HT-29 (cell line): ENCODE measurements around the gene HFE. TPM values are rescaled to one million over a fixed set of nuclear protein-coding genes. Genes with fewer than 3 reads are reported as not detected.
"Not testable (repeated sequence)": the region's sequence is repeated elsewhere in the genome, so short reads cannot be mapped to it uniquely, and the experiment has no call there.

Source experiments
- DNase-seq: peaks from one replicate; pipeline ENCODE4 v3.0.0-alpha.2; 2015; ENCODE audit warnings: low spot score
- total RNA-seq: library from RNA; depleted of rRNA; stranded (reverse); fragments of >200 nt; shearing (Covaris generic); gene quantifications from 2 replicates; pipeline ENCODE4 v1.2.3, GENCODE V29; 2014

HFE gene
- total RNA-seq, 1 experiment from 2014 or later: 8.7 TPM

GRCh38 chr6:26109772-26110171, 22.5 kb downstream of the HFE start:
- no peak for DNase-seq

GRCh38 chr6:26113570-26113969, 26.3 kb downstream of the HFE start:
- DNase-seq: no peak

GRCh38 chr6:26115226-26115625, 28.0 kb downstream of the HFE start:
- no peak for DNase-seq

GRCh38 chr6:26116267-26116666, 29.0 kb downstream of the HFE start:
- no peak for DNase-seq

- DNase-seq: peak; percentile 59
Observed at GRCh38 chr6:26118999-26119398, 31.8 kb downstream of the HFE start.

GRCh38 chr6:26120115-26120514, 32.9 kb downstream of the HFE start:
- DNase-seq: not testable (repeated sequence)

- no peak for DNase-seq
Observed at GRCh38 chr6:26120807-26121140, 33.5 kb downstream of the HFE start.

- DNase-seq: peak; percentile 89
Observed at GRCh38 chr6:26121141-26122004, 34.1 kb downstream of the HFE start.

- DNase-seq: no peak
Observed at GRCh38 chr6:26122005-26122388, 34.8 kb downstream of the HFE start.

- DNase-seq: no peak
Observed at GRCh38 chr6:26122402-26122792, 35.2 kb downstream of the HFE start.

GRCh38 chr6:26122793-26123674, 35.8 kb downstream of the HFE start:
- DNase-seq: peak; percentile 99

- no peak for DNase-seq
Observed at GRCh38 chr6:26123675-26123946, 36.4 kb downstream of the HFE start.

- peak; percentile 95 for DNase-seq
Observed at GRCh38 chr6:26123947-26124780, 36.9 kb downstream of the HFE start.

- DNase-seq: peak; percentile 65
Observed at GRCh38 chr6:26124781-26125685, 37.8 kb downstream of the HFE start.

- peak; percentile 36 for DNase-seq
Observed at GRCh38 chr6:26126394-26127235, 39.4 kb downstream of the HFE start.

GRCh38 chr6:26128013-26128771, 41.0 kb downstream of the HFE start:
- DNase-seq: no peak

GRCh38 chr6:26129656-26130055, 42.4 kb downstream of the HFE start:
- DNase-seq: no peak

GRCh38 chr6:26130581-26131249, 43.5 kb downstream of the HFE start:
- DNase-seq: no peak

GRCh38 chr6:26131618-26132017, 44.4 kb downstream of the HFE start:
- no peak for DNase-seq
